OCI-LY1 (cell line): ENCODE measurements around the gene GRK2.

Source experiments
- H2AFZ ChIP-seq: fragments of 200-600 bp; sonication (generic), shearing (Covaris generic); 2 replicates; pipeline ENCODE4 v1.6.0; 2014; ENCODE audit warnings: antibody characterized with exemption, mild to moderate bottlenecking, low read length
- H3F3A ChIP-seq: fragments of 200-600 bp; sonication (generic), shearing (Covaris generic); 2 replicates; pipeline ENCODE4 v1.6.0; 2014; ENCODE audit warnings: mild to moderate bottlenecking, antibody characterized with exemption, low read length, moderate library complexity; ENCODE audit not compliant: insufficient read depth
- H3K27ac ChIP-seq: fragments of 200-600 bp; sonication (generic); 2 replicates; pipeline ENCODE4 v1.5.1; 2014; ENCODE audit warnings: low read length, mixed run types, mild to moderate bottlenecking, low read depth; ENCODE audit not compliant: poor library complexity, severe bottlenecking
- H3K27me3 ChIP-seq: fragments of 200-600 bp; sonication (generic); 2 replicates; pipeline ENCODE4 v1.6.0; 2014; ENCODE audit warnings: antibody characterized with exemption, mild to moderate bottlenecking, low read length, moderate library complexity; ENCODE audit not compliant: insufficient read depth
- H3K36me3 ChIP-seq: fragments of 200-600 bp; sonication (generic); 2 replicates; pipeline ENCODE4 v1.6.1; 2014; ENCODE audit warnings: mild to moderate bottlenecking, antibody characterized with exemption, low read length, moderate library complexity, mixed read lengths; ENCODE audit not compliant: insufficient read depth
- H3K4me1 ChIP-seq: fragments of 200-600 bp; sonication (generic); 2 replicates; pipeline ENCODE4 v1.5.1; 2014; ENCODE audit warnings: mild to moderate bottlenecking, low read length, moderate library complexity; ENCODE audit not compliant: insufficient read depth, severe bottlenecking
- H3K4me2 ChIP-seq: fragments of 200-600 bp; sonication (generic), shearing (Covaris generic); 2 replicates; pipeline ENCODE4 v1.6.1; 2014; ENCODE audit warnings: low read length
- H3K4me3 ChIP-seq: fragments of 200-600 bp; sonication (generic); 2 replicates; pipeline ENCODE4 v1.5.1; 2014; ENCODE audit warnings: low read length, low read depth, mild to moderate bottlenecking, mixed read lengths; ENCODE audit not compliant: poor library complexity, severe bottlenecking
- H3K79me2 ChIP-seq: fragments of 200-600 bp; shearing (Covaris generic); 2 replicates; pipeline ENCODE4 v1.6.1; 2016; ENCODE audit warnings: mixed run types, low read length, mixed read lengths; ENCODE audit not compliant: insufficient read depth
- H3K9ac ChIP-seq: fragments of 200-600 bp; sonication (generic), shearing (Covaris generic); 2 replicates; pipeline ENCODE4 v1.6.1; 2014; ENCODE audit warnings: mild to moderate bottlenecking, low read length, mixed read lengths
- H3K9me2 ChIP-seq: fragments of 200-600 bp; sonication (generic), shearing (Covaris generic); 2 replicates; pipeline ENCODE4 v1.6.1; 2014; ENCODE audit warnings: low read depth, mild to moderate bottlenecking, low read length, mixed read lengths
- H3K9me3 ChIP-seq: fragments of 200-600 bp; shearing (Covaris generic); 2 replicates; pipeline ENCODE4 v1.6.1; 2014; ENCODE audit warnings: low read length, mixed read lengths
- H4K20me1 ChIP-seq: fragments of 200-600 bp; sonication (generic), shearing (Covaris generic); 2 replicates; pipeline ENCODE4 v1.6.0; 2016; ENCODE audit warnings: mild to moderate bottlenecking, low read length; ENCODE audit not compliant: insufficient read depth
- EZH2 ChIP-seq: fragments of 200-600 bp; sonication (generic), shearing (Covaris generic); IDR thresholded peaks from 2 replicates; pipeline ENCODE4 v1.8.0; 2017; ENCODE audit warnings: borderline replicate concordance, mixed run types, mild to moderate bottlenecking, antibody characterized with exemption, low read length, moderate library complexity, mixed read lengths
- TF ChIP-seq, protein P1 (sequence below): fragments of 200-600 bp; sonication (generic), shearing (Covaris generic); IDR thresholded peaks from 2 replicates; pipeline ENCODE4 v1.5.1; 2017; ENCODE audit warnings: mild to moderate bottlenecking, antibody characterized with exemption, low read length, moderate library complexity, mixed read lengths

Gene GRK2

GRCh38 chr11:67303835-67304411 is 37.6 kb downstream of the GRK2 start:
- no peaks in the 10 kb centered on the region for H3K9me3 ChIP-seq
- peaks cover 39% of the 10 kb centered on the region for H3K36me3 ChIP-seq
- H3K4me3 ChIP-seq, result no peak overlapping the region
- H3K4me2 ChIP-seq, result no peak overlapping the region
- no peaks in the 10 kb centered on the region for H3K27me3 ChIP-seq
- H3K79me2 ChIP-seq, result no peaks in the 10 kb centered on the region
- no peak overlapping the region for H2AFZ ChIP-seq
- H3K9ac ChIP-seq, result no peak overlapping the region
- H4K20me1 ChIP-seq, result no peaks in the 10 kb centered on the region
- H3K27ac ChIP-seq, result no peak overlapping the region
- H3K4me1 ChIP-seq, result no peaks in the 10 kb centered on the region
- no peaks in the 10 kb centered on the region for H3K9me2 ChIP-seq
- TF ChIP-seq, protein P1, sequence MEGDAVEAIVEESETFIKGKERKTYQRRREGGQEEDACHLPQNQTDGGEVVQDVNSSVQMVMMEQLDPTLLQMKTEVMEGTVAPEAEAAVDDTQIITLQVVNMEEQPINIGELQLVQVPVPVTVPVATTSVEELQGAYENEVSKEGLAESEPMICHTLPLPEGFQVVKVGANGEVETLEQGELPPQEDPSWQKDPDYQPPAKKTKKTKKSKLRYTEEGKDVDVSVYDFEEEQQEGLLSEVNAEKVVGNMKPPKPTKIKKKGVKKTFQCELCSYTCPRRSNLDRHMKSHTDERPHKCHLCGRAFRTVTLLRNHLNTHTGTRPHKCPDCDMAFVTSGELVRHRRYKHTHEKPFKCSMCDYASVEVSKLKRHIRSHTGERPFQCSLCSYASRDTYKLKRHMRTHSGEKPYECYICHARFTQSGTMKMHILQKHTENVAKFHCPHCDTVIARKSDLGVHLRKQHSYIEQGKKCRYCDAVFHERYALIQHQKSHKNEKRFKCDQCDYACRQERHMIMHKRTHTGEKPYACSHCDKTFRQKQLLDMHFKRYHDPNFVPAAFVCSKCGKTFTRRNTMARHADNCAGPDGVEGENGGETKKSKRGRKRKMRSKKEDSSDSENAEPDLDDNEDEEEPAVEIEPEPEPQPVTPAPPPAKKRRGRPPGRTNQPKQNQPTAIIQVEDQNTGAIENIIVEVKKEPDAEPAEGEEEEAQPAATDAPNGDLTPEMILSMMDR, result no peak
- TF ChIP-seq EZH2, result no peak
- H3F3A ChIP-seq, result no peaks in the 10 kb centered on the region

- Histone ChIP-seq H3K27me3 (no peaks in the 10 kb centered on the region), H3K4me2 (no peak overlapping the region), H3K9me3 (no peaks in the 10 kb centered on the region), H4K20me1 (no peaks in the 10 kb centered on the region), H3K9me2 (no peaks in the 10 kb centered on the region), H3K36me3 (peaks cover 32% of the 10 kb centered on the region), H3K4me3 (no peak overlapping the region), H2AFZ (no peak overlapping the region), H3K27ac (no peak overlapping the region), H3K79me2 (no peaks in the 10 kb centered on the region), H3K4me1 (no peaks in the 10 kb centered on the region), H3F3A (no peaks in the 10 kb centered on the region), H3K9ac (no peak overlapping the region)
- TF ChIP-seq EZH2, result no peak
- TF ChIP-seq, protein P1, result no peak
Measured at GRCh38 chr11:67304511-67305113, 38.3 kb downstream of the GRK2 start.

- no peaks in the 10 kb centered on the region for H3K9me2 ChIP-seq
- H2AFZ ChIP-seq, result no peak overlapping the region
- H3K4me1 ChIP-seq, result no peaks in the 10 kb centered on the region
- no peak overlapping the region for H3K9ac ChIP-seq
- H3F3A ChIP-seq, result no peaks in the 10 kb centered on the region
- no peak overlapping the region for H3K27ac ChIP-seq
- no peaks in the 10 kb centered on the region for H3K27me3 ChIP-seq
- TF ChIP-seq EZH2, result no peak
- TF ChIP-seq, protein P1, result no peak
- no peaks in the 10 kb centered on the region for H3K9me3 ChIP-seq
- H3K4me2 ChIP-seq, result no peak overlapping the region
- no peaks in the 10 kb centered on the region for H4K20me1 ChIP-seq
- no peaks in the 10 kb centered on the region for H3K79me2 ChIP-seq
- no peak overlapping the region for H3K4me3 ChIP-seq
- peaks cover 10% of the 10 kb centered on the region for H3K36me3 ChIP-seq
Measured at GRCh38 chr11:67306769-67307544, 40.7 kb downstream of the GRK2 start.
